ENCODE measurements around the gene DPP6. TPM values are rescaled to one million over a fixed set of nuclear protein-coding genes. Genes with fewer than 3 reads are reported as not detected.
"Not testable (repeated sequence)": the region's sequence is repeated elsewhere in the genome, so short reads cannot be mapped to it uniquely, and the experiment has no call there.

Gene DPP6
- total RNA-seq: 1.2 TPM in 1 of 2 replicates, not detected in the other

DNA sequence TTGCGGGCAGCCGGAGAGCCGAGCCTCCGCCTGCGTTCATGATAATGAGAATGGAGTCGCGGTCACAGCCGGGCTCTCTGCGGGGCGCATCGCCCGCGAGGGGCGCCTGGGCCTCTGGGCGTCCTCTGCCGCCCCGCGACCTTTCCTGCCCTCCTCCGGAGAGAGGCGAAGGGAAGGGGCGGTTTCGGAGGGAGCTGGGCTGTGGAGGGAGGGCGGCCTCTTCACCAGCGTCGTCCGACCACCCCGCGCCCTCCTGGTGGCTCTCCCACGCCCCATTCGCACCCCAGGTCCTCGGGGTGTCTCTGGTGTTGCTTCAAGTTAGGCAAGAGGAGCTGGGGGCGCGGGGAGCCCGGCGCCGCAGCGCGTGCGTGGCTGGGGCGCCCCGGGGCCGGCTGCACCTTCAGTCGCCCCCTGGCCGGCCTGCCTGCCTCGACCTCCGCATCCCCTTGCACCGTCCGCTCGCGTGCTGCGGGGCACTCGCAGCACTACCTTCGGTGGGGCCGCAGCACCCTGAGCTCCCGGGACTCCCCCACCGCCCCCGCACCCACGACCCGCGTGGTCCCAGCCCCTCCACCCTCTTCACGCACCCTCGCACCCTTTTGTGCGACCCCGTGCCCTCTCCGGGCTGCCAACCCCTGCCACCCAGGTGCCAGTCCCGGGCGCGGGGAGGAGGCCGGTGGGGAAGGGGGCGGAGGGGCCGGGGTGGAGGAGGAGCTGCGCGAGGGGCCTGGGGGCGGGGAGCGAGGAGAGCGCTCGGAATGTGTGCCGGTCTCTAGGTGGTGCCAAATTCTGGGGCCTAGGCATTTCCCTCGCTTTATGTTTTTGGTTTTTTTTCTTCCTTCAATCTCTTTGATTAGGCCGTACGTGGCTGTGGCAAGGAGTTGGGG, at the start of gene DPP6:
TSS of gene DPP6 (plus strand) at position 756 of the 887 bp plus-strand sequence.
- not testable (repeated sequence) for H3K4me3 ChIP-seq (ENCODE audit: low read depth, low read length); DNase-seq (ENCODE audit: low read depth)

DNA sequence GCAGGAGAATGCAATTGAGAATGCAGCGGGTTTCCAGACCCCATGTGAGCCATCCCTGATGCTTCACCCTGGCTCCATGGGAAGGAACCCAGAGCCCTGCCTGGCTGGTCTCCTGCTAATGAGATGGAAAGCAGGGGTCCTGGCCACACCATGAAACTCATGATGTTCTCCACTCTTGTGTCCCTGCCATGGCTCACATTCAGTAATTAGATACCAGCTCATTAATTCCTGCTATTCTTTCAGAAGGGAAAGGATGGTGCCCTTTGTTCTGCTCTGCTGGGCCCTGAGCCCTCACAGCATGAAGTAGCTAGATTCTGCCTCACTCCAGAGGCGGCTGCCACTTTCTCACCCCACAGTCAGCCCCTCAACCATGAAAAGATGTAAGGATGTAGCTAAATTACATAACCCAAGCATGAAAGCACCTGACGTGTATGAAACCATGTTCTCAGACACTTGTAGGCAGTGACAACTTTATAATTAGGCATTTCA, 42.7 kb upstream of the DPP6 start:
- not testable (repeated sequence) for DNase-seq (ENCODE audit: low read depth); H3K4me3 ChIP-seq (ENCODE audit: low read depth, low read length)

DNA sequence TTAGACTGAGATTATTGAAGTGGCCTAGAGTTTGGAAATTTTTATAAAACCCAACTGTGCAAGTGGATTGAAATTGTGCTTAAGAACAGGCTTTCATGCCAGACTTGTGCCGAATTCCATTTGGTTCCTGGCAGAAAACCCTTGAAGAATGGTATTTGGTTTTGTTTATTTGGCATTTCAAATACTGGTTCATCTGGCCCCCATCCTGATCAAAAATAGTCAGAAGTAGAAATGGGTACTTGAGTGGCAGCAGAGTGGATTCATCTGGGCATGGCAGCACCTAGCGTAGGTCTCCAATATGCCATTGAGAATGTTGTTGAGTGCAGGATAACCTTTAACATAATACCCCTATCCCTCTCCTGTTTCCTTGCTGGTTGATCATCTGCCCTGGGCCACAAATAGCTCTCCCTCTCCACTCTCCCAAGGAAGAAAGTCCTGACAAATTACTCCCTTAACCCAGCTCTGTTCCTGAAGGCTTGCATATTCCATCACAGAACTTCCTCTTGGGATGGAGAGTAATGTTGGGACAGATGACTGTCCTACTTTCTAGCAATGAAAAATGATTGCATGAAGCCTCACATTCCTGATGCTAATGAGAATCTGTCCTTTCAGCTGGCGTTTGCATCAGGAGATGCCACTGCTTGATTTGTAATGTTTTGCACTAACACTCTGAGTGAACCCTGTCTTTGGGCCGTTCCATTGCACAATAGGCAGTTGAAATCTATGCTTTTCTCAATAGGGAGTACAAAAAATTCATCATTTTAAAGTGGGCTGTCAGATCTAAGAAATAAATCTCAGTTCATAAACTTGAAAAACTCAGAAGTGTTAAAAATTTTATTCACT, 41.3 kb upstream of the DPP6 start:
- H3K4me3 ChIP-seq (ENCODE audit: low read depth, low read length); DNase-seq (ENCODE audit: low read depth): not testable (repeated sequence)

DNA sequence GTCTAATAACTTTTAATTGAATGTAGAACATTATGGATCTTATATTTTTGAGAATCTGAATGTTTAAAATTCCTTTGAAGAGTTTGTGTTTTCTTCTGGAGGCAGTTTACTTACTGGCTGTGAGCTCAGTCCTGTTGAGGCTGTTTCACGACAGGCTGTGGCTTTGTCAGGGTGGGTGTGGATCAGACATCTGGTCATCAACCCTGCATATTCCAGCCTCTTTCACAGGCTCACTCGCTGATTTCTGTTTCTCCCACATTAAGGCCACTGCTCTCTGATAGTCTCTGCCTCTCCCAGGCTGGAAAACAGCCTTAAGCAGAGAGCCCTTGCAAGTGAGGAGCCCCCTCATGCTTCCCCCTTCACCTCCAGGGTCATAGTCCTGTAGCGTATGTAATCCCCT, 39.4 kb upstream of the DPP6 start:
- not testable (repeated sequence) for H3K4me3 ChIP-seq (ENCODE audit: low read depth, low read length); DNase-seq (ENCODE audit: low read depth)

DNA sequence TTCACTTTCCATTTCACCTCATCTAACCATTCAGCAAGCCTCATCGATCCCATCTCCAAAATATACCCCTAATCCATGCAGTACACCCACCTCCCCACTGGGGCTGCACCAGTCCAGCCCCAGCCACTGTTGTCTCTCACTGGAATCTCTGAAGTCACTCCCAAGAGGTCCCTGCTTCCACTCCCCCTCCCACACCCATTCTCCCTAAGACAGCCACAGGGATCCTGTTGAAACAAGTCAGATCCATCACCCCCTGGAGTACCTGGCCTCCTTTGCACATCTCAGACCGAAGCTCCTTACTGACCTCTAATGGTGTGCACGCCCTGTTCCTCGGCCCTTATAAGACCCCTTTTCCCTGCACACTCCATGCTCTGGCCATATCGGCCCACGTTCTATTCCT, 36.6 kb upstream of the DPP6 start:
- H3K4me3 ChIP-seq (ENCODE audit: low read depth, low read length): not testable (repeated sequence)

DNA sequence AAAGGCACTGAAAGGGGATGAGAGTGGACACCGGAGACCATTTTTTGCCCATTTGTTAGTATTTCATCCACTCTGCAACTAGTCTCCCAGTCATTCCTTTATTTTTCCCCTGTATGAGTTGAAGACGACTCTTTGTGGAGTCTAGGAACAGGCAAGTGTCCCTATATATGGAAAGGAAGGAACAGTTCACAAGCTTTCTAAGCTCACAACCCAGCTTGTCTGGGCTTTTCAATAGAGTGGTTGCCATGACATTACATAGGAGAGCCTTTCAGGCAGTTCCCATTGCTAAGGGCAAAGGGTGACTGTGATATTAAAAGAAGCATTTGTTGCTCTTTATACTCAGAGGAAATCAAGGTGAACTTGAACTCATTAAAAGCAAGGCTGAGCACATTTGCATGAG, 33.8 kb upstream of the DPP6 start:
- not testable (repeated sequence) for H3K4me3 ChIP-seq (ENCODE audit: low read depth, low read length); DNase-seq (ENCODE audit: low read depth)

More for the DNA sequence above, 36.6 kb upstream of the DPP6 start:
- DNase-seq (ENCODE audit: low read depth): not testable (repeated sequence)

DNA sequence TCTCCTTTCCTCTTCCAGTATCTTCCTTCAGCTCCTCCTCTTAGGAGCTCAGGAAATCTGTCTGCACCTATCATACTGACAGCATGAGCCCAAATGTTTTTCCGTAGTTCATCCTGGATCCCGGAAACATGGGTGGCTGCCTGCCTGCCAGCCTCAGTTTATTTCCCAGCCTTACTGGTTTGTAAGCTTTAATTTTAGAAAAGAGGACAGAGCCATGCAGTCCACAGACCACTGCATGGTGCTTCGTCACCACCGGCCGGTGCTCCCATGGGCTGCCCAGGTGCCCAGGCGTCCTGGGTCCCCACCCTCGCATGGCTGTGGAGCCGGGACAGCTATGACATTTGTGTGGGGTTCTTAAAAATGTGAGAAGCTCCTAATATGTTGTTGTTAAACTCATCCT, 24.4 kb upstream of the DPP6 start:
- H3K4me3 ChIP-seq (ENCODE audit: low read depth, low read length): not testable (repeated sequence)

DNA sequence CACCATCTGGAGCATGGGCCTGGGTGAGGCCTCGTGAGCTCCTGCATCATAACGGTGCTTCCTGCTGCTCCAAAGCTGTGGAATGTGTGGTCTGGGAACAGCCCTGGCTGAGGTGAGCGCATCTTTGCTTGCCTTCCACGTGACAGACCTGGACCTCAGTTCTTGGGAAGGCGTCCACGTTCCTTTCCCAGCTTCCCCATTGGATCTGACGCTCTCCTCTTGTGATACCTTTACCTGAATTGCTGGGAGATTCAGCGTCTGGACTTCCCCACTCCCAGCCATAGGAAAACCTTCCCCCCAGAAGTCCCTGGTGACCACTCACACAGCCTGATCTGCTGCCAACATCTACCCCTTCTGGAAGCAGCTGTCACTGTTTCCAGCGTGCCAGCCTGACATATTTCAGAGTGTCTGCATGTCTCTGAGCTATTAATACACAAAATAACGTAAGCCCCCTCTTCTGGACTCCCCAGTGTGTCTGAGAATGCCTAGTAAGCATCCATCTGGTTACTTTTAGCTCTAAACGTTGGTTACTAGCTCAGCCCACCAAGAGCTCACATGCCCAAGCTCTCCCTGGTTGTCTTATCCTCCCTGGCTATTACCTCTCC, 21.6 kb upstream of the DPP6 start:
- H3K4me3 ChIP-seq (ENCODE audit: low read depth, low read length); DNase-seq (ENCODE audit: low read depth): not testable (repeated sequence)

More for the DNA sequence above, 24.4 kb upstream of the DPP6 start:
- DNase-seq (ENCODE audit: low read depth): not testable (repeated sequence)

DNA sequence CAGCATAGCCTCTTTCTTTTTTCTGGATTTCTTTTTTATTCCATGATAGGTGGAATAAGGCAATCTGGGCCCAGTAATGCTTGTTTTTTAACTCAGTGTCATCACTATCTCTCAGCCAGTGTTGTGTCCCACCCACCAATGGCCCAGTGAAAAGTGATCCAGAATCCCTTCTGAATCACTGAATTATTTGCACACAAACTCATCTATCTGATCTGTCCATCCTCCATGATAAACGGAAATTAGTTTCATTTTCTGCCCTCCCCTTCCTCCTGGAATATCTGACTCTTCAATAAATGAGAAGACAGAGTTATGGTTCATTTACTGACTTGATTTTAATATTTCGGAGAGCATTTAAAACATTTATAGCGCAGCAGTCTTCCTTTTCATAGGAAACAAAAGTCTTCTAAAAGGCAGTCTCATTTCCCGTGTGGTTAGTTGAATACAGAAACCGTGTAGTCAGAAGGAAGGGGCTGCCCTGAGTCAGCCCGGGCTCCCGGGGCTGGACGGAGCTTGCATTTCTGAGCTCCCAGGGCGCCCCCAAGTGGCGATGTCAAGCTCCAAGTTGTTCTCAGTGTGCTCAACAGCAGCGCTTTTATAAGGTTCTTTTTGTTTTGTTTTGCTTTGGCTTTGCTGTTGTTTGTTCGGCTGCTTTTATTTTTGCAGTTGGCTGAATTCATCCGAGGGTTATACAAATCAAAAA, 12.6 kb upstream of the DPP6 start:
- not testable (repeated sequence) for DNase-seq (ENCODE audit: low read depth)

DNA sequence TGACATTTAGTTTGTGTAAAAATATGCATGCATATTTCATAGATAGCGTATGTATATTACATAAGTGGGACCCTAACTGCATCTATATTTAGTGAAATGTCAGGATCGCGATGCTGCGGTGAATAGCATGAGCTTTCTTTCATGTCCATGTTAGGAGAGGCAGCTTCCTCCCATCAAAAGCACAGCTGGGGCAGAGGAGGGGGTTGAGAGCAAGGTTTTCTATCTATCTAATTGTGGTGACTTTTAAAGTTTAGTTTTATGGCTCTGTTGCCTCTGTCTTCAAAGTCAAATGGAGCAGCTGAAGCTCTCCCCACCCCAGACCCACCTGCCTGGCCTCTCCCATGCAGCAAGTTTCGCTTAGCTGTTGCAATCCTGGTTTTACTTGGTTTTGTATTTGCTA, 1.8 kb upstream of the DPP6 start:
- H3K4me3 ChIP-seq (ENCODE audit: low read depth, low read length); DNase-seq (ENCODE audit: low read depth): not testable (repeated sequence)

More for the DNA sequence above, 12.6 kb upstream of the DPP6 start:
- H3K4me3 ChIP-seq (ENCODE audit: low read depth, low read length): not testable (repeated sequence)

DNA sequence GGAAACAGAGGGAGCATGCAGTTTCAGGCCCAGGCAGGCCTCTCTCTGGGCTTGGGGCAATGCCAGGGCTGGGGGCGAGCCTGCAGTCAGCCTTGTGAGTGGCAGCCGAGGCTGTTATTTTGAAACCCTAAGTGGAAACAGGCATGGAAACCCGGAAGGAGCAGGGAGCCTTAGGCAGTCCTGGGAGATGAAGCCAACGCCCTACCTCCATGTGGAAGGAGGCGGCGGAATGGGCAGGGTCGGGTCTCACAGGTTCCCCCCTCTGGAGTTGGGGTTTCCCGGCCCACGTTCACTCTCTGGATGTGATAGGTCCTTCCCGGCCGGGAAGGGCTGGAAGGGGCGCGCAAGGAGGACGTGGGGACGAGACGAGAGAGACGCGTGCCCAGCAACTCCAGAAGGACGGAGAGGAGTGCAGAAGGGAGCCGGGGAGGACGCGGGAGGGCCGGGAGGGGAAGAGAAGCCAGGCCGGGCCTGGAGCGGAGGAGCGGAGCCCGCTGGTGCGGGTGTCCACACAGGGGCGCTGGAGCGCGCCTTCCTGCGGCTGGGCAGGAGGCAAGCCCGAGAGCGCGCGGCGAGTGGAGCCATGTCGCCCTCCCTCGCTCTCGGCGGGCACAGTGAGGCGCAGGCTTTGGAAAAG, 1.1 kb upstream of the DPP6 start:
- H3K4me3 ChIP-seq (ENCODE audit: low read depth, low read length); DNase-seq (ENCODE audit: low read depth): not testable (repeated sequence)

DNA sequence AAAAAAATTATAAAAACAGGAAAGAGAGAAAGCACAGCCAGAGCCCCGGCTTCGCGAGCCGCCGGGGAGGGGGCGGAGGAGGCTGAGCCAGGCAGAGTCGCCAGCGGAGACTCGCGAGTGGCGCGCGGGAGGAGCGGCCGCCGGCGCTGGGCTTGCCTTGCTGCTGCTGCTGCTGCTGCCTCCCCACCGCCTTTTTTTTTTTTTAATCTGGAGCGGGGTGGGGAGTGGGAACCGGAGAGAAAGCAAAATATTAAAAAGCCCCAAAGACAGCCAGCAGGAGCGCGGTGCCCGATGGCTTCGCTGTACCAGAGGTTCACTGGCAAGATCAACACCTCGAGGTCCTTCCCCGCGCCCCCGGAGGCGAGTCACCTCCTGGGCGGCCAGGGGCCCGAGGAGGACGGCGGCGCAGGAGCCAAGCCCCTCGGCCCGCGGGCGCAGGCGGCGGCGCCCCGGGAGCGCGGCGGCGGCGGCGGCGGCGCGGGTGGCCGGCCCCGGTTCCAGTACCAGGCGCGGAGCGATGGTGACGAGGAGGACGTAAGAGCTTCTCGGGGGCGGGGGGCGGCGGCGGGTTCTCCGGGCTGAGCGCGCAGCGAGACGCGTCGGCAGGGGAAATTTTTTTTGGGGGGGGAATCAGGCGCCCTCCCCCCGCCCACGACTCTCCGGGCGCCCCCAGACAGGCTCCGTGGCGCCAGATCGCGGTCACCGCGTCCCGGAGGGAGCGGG, 493 bp downstream of the DPP6 start:
- not testable (repeated sequence) for H3K4me3 ChIP-seq (ENCODE audit: low read depth, low read length); DNase-seq (ENCODE audit: low read depth)

DNA sequence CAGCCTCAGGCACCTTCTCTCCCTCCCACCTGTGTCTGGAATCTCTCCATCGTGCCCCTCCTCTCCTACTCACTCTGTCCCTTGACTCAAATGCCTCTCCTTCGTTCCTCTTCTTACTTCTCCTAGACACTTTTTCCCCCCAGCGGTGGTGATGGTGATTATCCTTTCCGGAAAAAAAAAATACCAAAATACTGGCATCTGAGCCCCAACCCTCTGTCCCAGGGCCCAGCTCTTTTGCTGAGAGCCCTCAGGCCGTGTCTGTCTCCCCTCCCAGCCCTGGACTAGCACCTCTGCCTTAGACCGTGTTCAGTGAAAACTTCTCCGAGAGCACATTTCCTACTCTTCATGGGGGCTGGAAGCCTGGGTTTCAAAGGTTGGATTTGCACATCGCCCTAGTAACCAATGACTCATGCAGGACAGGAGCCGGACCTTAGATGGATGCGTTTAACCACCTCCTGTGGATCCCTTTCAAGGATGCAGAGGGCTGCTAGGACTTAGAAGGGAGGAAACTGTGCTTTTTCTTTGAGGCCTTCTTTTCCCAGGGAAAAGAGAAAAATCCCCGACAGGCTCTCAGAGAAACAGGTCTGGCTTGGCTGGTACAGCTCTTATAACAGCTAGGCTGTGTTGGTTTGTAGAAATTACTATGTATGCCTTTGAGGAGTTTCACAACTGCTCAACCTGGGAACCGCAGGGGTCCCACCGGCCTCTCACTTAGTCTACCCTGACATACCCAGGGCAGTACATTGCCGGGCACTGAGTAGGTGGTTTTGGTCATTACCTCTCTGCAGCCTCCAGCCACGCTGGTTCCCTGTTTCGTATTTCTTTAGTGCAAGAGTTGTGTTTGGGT, 1.5 kb downstream of the DPP6 start:
- H3K4me3 ChIP-seq (ENCODE audit: low read depth, low read length); DNase-seq (ENCODE audit: low read depth): not testable (repeated sequence)

DNA sequence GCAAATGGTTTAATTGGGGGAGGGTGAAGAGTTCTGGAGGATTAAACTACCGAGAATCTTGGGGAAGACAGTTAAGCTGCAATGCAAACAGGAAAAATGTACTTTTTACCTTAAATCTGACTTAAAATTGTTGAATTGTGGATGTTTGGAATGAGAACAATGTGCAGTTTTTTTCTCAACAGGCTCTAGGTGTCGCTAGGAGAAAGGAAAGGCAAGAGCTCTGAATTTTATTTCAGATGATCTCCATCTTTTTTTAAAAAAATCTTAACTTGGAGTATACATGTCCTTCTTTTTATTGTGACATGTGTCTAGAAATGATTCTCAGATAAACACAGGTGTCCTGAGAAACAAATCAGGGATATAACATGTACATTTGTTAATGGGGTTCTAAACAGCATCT, 2.5 kb downstream of the DPP6 start:
- DNase-seq (ENCODE audit: low read depth); H3K4me3 ChIP-seq (ENCODE audit: low read depth, low read length): not testable (repeated sequence)

DNA sequence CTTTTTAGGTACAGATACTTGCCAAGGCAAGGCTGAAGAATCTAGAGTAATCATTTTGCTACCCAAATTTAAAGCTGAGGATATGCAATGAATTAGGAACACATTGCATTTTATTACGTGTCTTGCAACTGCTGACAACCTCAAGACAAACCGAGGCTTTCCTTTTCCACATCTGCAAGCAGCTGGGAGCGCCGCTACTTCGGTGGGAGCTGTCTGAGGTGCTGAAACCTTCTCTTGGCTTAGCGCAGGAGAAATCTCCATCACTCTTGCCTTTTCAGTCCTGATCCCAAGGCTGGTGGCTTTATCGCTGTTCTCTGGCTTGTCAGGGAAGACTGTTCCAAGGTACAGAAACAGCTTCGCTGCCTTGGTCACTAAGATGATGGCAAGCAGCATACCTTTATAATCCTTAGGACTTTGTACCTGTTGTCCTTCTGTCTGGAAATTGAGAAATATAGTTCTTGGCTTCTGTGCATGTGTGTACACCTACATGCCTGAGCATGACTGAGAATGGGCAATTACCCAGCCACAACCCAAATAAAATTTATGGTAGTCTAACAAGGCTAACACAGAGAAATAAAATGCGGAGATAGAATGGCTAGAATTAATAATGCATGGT, 3.4 kb downstream of the DPP6 start:
- DNase-seq (ENCODE audit: low read depth); H3K4me3 ChIP-seq (ENCODE audit: low read depth, low read length): not testable (repeated sequence)

DNA sequence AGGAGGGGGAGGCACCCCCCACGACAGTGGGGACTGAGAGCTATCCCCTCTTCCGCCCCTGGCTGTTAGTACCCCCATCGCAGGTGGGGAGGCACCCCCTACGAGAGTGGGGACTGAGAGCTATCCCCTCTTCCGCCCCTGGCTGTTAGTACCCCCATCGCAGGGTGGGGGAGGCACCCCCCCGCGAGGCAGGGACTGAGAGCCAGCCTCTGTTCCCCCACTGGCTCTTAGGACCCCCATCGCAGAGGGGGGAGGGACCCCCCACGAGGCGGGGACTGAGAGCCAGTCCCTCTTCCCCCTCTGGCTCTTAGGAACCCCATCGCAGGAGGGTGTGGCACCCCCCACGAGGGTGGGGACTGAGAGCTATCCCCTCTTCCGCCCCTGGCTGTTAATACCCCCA, 6.6 kb downstream of the DPP6 start:
- DNase-seq (ENCODE audit: low read depth); H3K4me3 ChIP-seq (ENCODE audit: low read depth, low read length): not testable (repeated sequence)
